SKM-1 treated with dmso at 0.1 percent for 144 hours (cell line): Measurements from ENCODE around the gene PAPPA.

Experiments
- DNase-seq: peaks from one replicate; lab custom pipeline; 2025; ENCODE audit not compliant: unreplicated experiment; lab: John Stamatoyannopoulos, UW

PAPPA gene

DNA sequence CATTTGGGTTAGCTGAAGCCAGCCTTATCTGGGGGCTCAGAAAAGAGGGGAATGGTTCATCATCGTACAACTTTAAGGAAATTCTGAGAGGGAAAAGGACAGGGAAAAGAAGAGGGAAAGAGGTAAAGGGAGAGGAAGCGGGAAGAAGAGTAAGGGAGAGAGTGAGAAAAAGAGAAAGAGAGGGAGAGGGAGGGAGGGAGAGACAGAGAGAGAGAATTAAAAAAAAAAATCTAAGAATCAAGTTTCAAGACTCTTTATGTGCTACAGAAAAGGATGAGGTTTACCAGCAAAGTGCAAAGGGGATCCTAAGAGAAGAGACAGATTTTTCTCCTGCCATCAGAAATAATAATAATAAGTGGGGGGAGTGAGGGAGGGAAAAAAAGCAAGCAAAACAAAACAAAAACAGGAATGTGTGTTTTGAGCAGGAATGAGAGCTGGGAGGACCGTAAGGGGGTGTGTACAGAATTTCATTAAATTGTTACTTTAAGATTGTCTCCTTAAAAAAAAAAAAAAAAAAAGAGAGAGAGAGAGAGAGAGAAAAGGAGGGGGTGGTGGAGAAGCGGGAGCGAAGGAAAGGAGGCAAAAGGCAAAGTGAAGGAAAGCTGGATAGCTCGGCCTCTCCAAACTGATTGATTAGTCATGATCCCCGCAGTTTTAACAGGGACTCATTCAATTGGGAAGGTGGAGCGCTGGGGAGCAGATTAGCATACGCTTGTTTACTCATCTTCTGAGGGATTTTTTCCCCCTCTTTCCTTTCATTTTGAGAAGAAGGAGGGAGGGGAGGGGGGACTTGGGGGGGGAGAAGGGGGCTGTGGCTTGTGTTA lies 438 bp upstream of the PAPPA start:
- DNase-seq, result no peak

DNA sequence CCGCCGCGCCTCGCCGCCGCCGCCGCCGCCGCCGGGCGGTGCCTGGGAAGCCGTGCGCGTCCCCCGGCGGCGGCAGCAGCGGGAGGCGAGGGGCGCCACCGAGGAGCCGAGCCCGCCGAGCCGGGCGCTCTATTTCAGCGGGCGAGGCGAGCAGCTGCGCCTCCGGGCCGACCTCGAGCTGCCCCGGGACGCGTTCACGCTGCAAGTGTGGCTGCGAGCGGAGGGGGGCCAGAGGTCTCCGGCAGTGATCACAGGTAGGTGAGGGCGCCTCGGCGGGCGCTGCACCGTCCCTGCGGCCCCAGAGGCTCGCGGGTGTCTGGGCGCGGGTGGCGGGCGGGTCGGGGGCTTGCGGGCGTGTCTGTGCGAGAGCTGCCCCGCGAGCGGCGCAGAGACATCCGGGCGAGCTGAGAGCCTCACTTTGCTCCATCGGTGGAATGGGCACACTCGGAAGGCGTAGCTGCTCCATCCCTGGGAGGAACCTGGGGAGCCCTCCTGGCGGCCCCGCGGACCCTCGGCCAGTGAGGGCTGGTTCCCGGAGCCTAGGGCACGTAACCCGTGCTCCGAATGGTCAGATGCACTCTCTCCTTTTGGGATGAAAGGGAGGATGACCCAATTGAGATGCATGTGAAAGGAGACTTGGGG lies 864 bp downstream of the PAPPA start:
- DNase-seq, result no peak

DNA sequence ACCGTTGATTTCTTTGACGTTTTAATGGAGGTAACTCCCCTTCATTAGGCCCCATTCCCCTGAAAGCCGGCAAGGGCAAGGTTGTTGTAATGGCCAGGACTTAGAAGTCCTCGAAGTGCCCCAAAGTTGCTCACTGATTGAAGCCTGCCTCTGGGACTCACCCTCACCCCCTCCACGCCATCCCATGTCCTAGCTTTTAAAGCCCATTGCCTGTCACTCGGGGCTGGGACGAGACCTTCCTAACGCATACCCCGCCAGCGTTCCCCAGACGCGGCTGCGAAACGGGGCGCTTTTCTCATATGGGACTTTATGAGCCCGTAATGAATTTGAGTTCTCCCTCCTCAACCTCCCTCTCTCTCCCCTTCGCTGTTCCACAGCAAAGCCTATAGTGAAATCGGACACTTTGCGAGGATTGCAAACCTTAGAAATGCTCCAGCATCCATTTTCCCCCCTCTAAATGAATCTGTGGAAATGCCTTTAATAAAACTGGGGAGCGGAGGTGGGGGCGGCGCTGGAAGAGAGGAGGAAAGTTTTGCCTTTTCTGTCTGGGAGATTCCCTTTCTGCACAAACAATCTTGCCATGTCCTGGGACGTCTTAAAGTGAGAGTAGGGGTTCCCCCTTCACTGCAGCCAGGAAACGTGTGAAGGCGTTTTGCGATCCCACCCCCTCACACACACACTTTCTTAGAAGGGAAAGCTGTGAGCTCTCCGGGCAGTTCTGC lies 1.5 kb downstream of the PAPPA start:
- no peak for DNase-seq

DNA sequence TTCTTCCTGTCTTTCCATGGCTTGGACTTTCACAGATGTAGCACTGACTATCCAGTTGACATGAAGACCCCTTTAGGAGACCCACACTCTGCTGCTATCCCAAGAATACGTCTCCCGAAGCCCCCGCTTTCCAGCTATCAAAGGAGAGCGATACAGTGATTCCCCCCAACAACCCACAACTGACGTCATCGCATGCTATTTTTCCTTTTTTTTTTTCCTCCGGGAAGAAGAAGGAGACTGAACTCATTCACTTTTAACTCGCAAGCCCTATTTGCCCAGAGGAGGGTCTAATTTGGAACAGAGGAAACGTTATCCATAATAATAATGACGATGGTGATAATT lies 2.1 kb downstream of the PAPPA start:
- no peak for DNase-seq

DNA sequence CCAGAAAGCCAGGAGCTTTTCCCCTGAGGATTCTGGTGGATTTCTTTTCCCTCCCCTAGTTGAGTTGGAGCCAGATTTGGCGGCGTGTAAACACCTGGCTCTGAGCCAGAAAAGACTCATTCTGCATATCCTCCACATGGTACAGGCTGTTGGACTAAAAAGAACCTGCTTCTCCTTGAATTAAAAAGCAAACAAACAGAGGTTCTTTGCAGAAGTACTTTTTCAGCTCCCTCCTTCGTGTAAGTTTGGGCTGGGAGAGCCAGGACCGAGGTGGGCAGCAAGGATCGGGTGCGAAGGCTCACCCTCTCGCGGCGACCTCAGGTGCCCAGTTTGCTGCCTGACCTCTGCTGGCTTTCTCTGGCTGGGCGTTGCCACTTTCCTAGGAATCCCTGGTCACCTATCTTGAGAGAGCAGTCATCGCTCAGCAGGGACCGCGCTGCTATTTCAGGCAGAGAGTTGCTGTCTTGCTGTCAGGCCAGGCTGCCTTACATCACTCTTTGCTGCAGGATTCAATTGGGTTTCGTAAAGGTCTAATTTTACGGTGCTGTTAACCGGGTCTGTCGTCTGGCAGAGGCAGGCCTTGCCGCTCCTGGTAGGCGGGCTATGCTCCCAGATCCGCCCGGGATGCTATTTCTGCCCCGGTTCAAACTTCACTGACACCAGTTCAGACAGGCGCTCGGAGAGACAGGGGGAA lies 3.2 kb downstream of the PAPPA start:
- no peak for DNase-seq

DNA sequence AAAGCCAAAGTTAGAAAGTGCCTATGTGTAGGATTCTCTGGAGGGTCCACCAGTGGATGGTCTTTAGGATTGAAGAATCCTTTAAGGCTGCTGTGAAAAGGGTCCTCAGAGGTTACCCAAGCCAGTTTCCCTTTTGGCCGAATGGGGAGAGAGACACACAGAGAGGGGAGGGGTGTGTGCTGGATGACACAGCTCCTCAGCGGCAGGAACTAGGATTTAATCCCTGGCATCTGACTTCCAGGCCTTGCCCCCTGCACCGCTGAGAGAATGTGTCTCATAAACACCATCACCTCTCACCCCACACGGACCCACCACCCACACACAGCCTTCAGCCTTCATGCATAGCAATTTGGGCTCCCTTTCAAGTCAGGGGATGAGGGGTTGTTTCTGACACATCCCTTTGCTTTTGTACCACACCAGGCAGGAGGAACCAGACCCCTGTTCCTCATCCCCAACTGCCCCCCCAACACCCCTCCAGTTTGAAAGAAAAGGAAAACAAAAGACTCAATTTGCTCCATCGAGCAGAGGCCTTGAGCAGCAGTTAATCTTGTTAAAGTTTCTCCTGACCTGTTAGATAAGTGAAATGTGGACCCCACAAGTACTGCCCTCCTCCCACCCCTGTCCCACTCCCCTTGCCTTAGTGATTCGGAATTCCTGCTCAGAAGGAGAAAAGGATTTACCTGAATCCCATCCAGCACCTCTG lies 4.0 kb downstream of the PAPPA start:
- no peak for DNase-seq

DNA sequence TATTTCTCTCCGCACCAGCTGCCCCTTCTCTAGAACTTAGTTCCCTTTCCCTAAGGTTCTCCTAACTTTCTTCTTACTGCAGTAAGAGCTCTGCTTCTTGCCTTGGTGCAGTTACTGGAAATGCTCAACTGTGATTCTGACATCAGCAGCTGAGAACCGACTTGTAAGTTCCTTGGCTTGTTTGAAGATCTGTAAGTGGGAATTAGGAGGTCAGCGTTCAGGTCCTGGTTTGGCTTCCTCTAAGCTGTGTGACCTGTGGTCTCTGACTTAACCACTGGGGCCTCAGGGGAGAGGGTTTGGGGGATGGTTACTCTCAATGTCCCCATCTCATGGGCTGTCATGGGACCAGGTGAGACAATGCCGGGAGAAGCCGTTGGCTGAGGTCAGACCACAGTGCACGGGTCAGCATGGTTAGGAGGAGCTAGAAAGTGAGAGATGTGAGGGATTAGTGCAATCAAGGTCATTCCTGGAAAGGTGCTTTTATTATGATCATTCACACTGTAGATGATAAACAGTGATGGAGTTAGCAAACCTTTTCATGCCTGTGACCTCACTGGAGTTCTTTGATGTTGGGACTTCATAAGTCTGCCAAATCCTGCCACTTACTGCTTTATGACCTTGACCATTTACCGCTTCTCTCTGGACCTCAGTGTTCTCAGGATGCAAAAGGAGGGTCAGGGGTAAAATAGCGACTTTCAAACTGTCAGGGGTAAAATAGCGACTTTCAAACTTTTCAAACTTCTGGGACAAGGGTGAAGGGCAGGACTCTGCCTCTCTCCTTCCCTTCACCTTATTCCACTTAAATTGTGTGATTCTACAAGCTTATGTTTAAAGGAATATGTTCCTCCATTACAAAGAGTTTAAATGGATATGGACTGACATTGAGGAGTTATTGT lies 7.3 kb downstream of the PAPPA start:
- no peak for DNase-seq

DNA sequence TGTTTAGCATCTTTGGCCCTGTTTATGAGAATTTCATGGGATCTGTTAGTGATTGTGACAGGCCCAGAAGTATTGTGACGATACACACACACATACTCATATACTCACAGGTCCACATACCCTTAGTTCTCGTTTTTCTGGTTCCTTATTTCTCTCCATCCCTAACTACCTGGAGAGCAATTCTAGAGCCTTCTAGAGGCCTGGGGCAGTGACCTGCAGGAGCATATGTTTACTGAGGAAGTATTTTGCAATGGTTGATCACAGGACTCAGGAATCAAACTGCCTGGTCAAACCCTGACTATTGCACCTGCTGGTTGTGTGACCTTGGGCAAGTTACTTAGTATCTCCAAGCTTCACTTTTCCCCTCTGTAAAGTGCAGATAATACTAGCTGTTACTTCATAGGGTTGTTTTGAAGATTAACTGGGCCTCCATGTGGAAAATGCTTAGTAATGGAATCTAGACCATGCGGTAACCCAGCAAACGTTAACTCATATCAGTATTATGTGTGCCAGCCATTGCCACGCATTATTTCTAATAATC lies 8.7 kb downstream of the PAPPA start:
- no peak for DNase-seq

DNA sequence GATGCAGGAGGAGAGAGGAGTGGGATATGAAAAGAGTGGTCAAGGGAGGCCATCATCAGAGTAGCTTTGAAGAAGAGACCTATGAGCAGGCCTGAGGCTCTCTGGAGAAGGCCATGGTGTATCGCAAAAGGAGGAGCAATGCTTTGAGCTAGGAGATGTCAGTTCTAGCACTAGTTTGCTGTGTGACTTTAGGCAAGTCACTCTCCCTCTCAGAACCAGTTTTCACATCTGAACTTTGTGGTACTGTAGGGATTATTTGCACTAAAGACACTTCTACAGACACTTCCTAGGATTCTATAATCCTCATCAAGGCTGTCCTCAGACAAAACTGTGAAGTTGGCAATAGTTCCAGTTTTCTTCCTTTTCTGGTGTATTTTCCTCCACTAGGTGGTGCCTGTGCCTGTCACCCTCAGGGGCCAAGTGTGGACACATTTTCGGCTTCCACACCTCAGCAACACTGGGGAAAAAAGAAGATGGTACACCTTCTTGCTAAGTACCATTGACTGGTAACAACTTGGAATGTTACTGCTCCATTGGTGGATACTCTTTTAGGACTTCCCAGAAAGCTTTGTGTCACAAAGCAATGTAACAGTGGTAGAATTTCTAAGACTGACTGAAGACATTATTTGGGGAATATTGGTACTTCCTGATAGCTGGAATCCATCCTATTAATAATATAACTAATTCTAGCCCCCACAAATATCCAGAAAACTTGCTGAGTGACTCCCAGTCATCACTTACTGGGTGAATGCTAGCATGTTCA lies 9.9 kb downstream of the PAPPA start:
- DNase-seq, result no peak

DNA sequence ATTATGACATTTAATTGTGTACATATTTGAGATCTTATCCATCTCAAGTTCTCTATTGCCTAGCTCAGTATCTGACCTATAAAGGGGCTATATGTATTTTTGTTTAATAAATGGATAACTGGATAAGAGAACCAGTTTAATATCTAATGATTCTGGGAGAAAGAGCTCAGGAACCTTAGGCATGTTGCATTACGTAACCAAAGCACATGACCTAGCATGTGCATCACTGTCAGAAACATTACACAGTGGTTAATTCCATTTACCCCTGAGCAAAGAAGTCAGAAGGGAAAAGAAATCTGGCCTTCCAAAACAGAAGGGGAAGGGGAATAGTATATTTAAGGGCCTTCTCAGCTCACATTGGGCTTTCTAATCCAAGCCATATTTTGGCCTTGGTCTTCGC lies 12.3 kb downstream of the PAPPA start:
- DNase-seq, result no peak

DNA sequence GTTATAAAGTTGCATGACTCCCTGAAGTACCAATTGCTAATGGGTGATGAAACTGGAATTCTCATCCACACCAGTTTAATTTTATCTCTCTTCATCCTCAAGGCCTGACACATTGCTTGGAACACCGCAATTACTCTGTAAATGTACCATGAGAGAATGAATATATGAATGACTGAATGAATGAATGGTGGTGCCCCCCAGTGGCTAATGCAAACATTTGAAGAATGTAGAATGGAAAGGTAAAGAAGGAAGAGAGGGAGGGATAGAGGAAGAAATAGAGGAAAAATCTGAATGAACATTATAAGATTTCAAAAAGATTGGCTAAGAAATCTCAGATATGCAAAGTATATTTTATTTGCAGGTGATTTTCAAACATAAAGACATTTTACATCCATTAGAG lies 13.1 kb downstream of the PAPPA start:
- DNase-seq, result no peak

DNA sequence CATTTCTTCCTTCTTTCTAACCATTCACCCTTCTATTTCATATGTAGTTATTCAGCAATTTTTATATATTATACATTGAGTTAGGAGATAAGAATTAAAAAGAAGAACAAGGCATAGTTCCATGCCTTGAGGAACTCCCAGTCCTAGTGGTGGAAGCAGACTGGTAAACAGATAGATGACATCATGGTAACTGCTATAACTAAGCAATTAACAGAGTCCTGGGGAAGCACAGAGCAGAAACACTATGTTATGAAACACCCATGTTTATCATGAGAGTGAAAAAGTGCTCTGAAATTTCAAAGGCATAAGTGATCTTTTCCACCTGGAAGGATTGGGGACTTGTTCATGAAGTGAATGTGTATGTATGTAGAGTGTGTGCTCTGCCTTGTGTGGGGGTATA lies 14.6 kb downstream of the PAPPA start:
- no peak for DNase-seq

DNA sequence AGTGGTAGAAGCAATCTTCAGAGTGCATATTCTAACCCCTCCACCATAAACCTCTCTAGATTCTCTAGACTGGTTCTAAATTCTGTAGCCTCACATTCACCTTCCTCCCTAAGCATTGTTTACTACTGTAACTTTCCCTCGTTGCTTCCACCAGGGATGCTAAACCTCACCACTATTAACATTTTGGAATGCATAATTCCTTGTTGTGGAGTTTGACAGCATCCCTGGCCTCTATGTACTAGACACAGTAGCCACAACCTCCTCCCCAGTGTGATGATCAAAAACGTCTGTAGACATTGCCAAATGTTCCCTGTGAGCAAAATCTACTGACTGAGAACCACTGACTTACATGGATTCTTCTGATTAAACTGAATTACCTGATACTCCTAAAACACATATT lies 18.6 kb downstream of the PAPPA start:
- DNase-seq, result no peak

DNA sequence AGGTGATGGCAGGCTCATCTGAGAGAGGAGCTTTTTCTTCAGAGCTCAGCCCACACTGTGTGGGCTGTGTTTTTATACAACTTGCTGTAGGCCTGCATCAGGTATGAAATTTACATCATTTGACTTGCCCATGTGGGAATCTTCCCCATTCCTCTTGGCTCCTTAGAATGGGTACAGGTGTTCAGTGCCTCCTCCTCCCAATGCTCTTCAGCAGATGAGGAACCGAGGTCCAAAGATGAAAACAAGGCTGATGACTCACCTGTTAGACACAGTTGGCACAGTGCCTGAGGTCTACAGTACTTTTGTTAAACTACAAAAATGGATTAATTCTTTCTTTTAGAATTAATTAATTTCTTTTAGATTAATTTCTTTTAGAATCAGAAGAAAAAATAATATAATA lies 20.8 kb downstream of the PAPPA start:
- DNase-seq, result no peak

DNA sequence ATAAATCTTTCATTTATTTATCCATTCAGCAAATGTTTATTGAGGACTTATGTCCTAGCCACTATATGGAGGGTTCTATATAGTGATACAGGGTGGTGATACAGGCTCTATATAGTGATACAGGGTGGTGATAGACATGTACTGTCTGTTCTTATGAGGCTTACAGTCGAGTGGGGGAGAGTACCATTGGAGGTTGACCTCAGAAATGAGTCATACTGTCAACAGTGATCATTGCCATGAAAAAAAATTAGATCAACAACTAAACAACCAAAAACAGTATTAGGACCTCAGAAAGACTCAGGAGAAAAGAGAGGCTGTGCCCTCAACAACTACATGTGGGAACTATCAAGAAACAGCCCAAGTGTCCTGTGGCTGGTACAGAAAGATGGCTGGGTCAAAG lies 22.0 kb downstream of the PAPPA start:
- no peak for DNase-seq

DNA sequence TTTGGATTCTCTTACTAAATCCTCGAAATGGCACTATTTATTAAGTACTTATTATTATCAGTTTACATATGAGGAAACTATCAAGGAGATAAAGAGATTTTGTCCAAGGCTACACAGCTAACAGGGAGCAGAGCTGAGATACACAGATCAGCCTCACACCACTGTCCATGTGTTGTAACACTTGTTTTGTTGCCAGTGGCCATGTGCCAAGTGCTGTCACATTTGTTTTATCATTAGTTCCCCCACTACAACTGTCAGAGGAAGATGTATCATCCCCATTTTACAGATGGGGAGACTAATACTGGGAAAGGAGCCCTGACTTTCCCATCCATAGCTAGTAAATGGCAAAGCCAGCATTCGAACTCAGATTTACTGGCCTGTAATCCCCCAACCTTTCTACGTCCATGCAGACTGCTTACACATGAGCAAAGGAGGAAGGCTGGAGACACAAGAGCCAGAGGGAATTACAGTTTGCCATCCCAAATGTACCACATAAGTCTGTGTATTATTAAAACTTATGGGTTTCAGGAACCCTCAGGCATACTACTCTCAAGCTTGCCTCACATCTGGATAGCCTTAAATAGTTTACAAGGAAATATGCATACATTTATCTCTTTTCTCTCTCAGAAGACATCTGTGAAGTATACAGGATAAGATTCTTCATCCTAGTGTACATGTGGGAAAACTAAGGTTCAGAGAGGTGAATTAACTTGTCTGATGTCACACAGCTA lies 25.1 kb downstream of the PAPPA start:
- no peak for DNase-seq

DNA sequence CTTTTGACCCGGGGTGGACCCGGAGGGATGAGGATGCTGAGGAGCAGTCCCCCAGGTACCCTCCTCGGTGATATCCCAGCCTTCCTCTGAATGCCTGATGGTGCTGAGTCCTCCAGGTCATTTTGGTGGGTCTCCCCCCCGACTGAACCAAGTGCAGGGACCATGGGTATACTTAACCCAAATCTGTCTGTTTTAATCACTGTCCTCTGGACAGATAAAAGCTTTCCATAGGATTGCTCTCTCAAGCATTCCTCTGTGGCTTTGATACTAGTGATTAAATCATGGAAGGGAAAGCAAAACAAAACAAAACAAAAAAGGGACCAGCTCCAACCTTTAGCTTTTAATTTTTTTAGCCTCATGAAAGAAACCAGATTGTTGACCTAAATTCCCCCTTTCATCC lies 26.0 kb downstream of the PAPPA start:
- no peak for DNase-seq

DNA sequence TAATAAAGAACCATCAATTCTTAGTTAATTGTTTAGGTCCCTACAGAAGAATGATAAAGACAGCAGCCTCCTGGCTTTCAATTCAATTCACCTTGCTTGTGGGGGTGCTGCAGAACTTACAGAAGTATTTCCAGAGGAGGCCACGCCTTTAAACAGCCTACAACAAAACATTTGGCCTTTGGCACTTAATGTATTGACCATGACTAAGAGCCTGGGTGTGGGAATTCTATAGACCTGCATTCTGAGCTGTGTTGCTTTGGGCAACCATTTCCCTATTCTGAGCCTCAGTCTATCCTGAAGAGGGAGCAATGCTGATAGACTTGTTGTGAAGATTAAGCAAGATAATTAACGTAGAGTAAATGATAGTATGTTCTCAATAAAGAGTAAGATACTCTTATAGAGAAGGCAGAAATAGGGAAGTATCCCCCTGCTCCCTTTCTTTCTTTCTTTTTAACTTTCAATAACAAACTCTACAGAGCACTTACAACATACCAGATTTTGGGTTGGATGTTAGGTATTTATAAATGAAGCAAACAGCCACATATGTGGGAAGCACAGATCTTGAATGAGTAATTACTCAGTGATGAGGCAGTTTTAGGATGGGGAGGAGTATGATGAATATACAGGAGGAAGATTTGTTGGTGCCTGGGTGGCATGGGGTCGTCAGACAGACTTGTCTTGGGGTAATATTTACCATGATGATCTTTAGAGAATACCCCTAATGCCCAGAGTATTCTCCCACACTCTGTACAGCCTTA lies 28.4 kb downstream of the PAPPA start:
- no peak for DNase-seq
